K562 (cell line): Measurements from ENCODE around the gene SLC24A4. TPM values are rescaled to one million over a fixed set of nuclear protein-coding genes. Genes with fewer than 3 reads are reported as not detected.

ENCODE experiments used
- ATAC-seq: fragments of 200-7000 bp; cut with Tn5 transposase; 3 replicates; pipeline ENCODE4 v1.9.1; 2020; ENCODE audit warnings: moderate library complexity
- BruUV-seq: library from RNA; stranded (reverse); fragments of 400-500 nt; replicated peaks from 2 replicates; lab custom pipeline; 2021; lab: Mats Ljungman, UMichigan
- CTCF ChIA-PET: fragments of 300-600 bp; formaldehyde crosslinking; extraction: SDS; loops from one replicate; lab custom pipeline; 2021; ENCODE audit warnings: low intra/inter-chr PET ratio; lab: Yijun Ruan, JAX
- POLR2A ChIA-PET: fragments of 300-600, 350-650 bp; sonication (Branson Sonifier 250); formaldehyde crosslinking; extraction: SDS; loops from one replicate; lab custom pipeline; 2021; ENCODE audit warnings: antibody characterized with exemption, inconsistent platforms; lab: Yijun Ruan, JAX
- DNase-seq, 4 experiments: peaks; one replicate each; pipeline versions ENCODE4 v3.0.0 to v3.0.0-alpha.2; 2011 to 2018; ENCODE audit warnings: low spot score in 3 of 4, mixed read lengths in 3 of 4; ENCODE audit errors: extremely low read depth in 1 of 4
- FAIRE-seq: peaks from 2 replicates; lab custom pipeline; 2011; peaks lifted over from hg19 to GRCh38; lab: Jason Lieb, UNC
- H2AFZ ChIP-seq: 2 replicates; pipeline ENCODE4 v1.6.0; 2011; ENCODE audit warnings: low read depth, low read length, control low read depth, inconsistent platforms
- H3K27ac ChIP-seq: fragments of 200-600 bp; 3 replicates; pipeline ENCODE4 v1.8.0; 2011; ENCODE audit warnings: low read depth, mild to moderate bottlenecking, control low read depth, inconsistent platforms, low read length, moderate library complexity, mixed read lengths; ENCODE audit errors: extremely low read depth
- H3K27me3 ChIP-seq, 2 experiments: fragments of 300-600 bp in 1 of 2; 2 replicates in 1 of 2; 3 replicates in 1 of 2; pipeline versions ENCODE4 v1.6.0 to v1.8.0; 2011; ENCODE audit warnings: inconsistent platforms in 2 of 2, low read length in 2 of 2, mild to moderate bottlenecking in 1 of 2, mixed read lengths in 1 of 2, moderate library complexity in 1 of 2; ENCODE audit not compliant: control insufficient read depth in 2 of 2, insufficient read depth in 2 of 2
- H3K36me3 ChIP-seq: fragments of 300-600 bp; 3 replicates; pipeline ENCODE4 v1.8.0; 2011; ENCODE audit warnings: mild to moderate bottlenecking, low read length, inconsistent platforms; ENCODE audit not compliant: control insufficient read depth, insufficient read depth
- H3K4me1 ChIP-seq, 2 experiments: fragments of 200-600 bp in 1 of 2; replicated peaks in 1 of 2; 2 replicates in 1 of 2; 3 replicates in 1 of 2; pipeline versions ENCODE4 v1.5.1 to v1.8.0; 2011; ENCODE audit warnings: inconsistent platforms in 2 of 2, low read length in 2 of 2, mild to moderate bottlenecking in 1 of 2, mixed read lengths in 1 of 2, moderate library complexity in 1 of 2; ENCODE audit not compliant: control insufficient read depth in 2 of 2, insufficient read depth in 2 of 2
- H3K4me2 ChIP-seq: 2 replicates; pipeline ENCODE4 v1.6.1; 2011; ENCODE audit warnings: low read length, control low read depth, inconsistent platforms, mixed read lengths; ENCODE audit not compliant: insufficient read depth
- H3K4me3 ChIP-seq: fragments of 200-600 bp; sonication (generic), shearing (Covaris generic); 2 replicates; pipeline ENCODE4 v1.5.1; 2016; ENCODE audit warnings: control low read depth, inconsistent platforms
- H3K79me2 ChIP-seq: fragments of 200-600 bp; 3 replicates; pipeline ENCODE4 v1.8.0; 2011; ENCODE audit warnings: low read length, inconsistent platforms; ENCODE audit not compliant: control insufficient read depth, insufficient read depth
- H3K9ac ChIP-seq, 2 experiments: 2 replicates each; pipeline versions ENCODE4 v1.6.0 to v1.6.1; 2011; ENCODE audit warnings: low read depth in 2 of 2, low read length in 2 of 2, control low read depth in 1 of 2, inconsistent platforms in 1 of 2, mild to moderate bottlenecking in 1 of 2, mixed read lengths in 1 of 2; ENCODE audit not compliant: insufficient read depth in 1 of 2
- H3K9me1 ChIP-seq: one replicate; pipeline ENCODE4 v1.6.0; 2011; ENCODE audit warnings: inconsistent platforms, mild to moderate bottlenecking, low read length, moderate library complexity; ENCODE audit not compliant: control insufficient read depth, insufficient read depth
- H3K9me3 ChIP-seq: replicated peaks from 2 replicates; pipeline ENCODE4 v1.5.1; 2011; ENCODE audit warnings: low read depth, low read length, inconsistent platforms; ENCODE audit not compliant: control insufficient read depth, insufficient read depth
- H4K20me1 ChIP-seq: replicated peaks from 2 replicates; pipeline ENCODE4 v1.6.1; 2011; ENCODE audit warnings: low read length, inconsistent platforms, mixed read lengths; ENCODE audit not compliant: control insufficient read depth, insufficient read depth
- BDP1 ChIP-seq: IDR thresholded peaks from 3 replicates; pipeline ENCODE4 v1.6.1; 2011; ENCODE audit not compliant: insufficient read length, insufficient read depth
- DACH1 ChIP-seq: fragments of 450-650 bp; IDR thresholded peaks from 2 replicates; pipeline ENCODE4 v1.6.1; 2018; ENCODE audit not compliant: partially characterized antibody
- GABPA ChIP-seq: fragments of 200-800 bp; sonication (Bioruptor generic); conservative IDR thresholded peaks from 2 replicates; pipeline ENCODE4 v1.6.1; 2016; ENCODE audit warnings: low read depth, missing genetic modification characterization, missing compliant biosample characterization
- GATAD2A ChIP-seq: fragments of 450-650 bp; IDR thresholded peaks from 2 replicates; pipeline ENCODE4 v1.6.1; 2017
- KAT2B ChIP-seq: IDR thresholded peaks from one replicate; pipeline ENCODE4 v1.6.1; 2012; ENCODE audit warnings: low read depth, mild to moderate bottlenecking, control low read depth, inconsistent platforms, low read length, moderate library complexity
- NR2C1 ChIP-seq, 2 experiments: fragments of 450-650 bp; IDR thresholded peaks; 2 replicates each; pipeline ENCODE4 v1.6.1; 2017; ENCODE audit warnings: mild to moderate bottlenecking in 2 of 2, antibody characterized with exemption in 1 of 2, inconsistent platforms in 1 of 2, missing compliant biosample characterization in 1 of 2, missing genetic modification characterization in 1 of 2
- PHF21A ChIP-seq: fragments of 450-650 bp; IDR thresholded peaks from 2 replicates; pipeline ENCODE4 v1.6.1; 2017; ENCODE audit warnings: low read depth, borderline replicate concordance
- PREB ChIP-seq: sonication (generic); formaldehyde crosslinking; IDR thresholded peaks from 2 replicates; pipeline ENCODE4 v1.8.1; 2023; ENCODE audit warnings: mild to moderate bottlenecking, missing genetic modification reagents
- SLC30A9 ChIP-seq: fragments of 250-450 bp; sonication (Bioruptor Pico); IDR thresholded peaks from 2 replicates; pipeline ENCODE4 v1.8.0; 2022; ENCODE audit warnings: mild to moderate bottlenecking, moderate library complexity
- TCF7 ChIP-seq: sonication (generic); IDR thresholded peaks from 2 replicates; pipeline ENCODE4 v1.6.1; 2016; ENCODE audit warnings: antibody characterized with exemption, borderline replicate concordance
- ZBTB17 ChIP-seq: fragments of 450-650 bp; formaldehyde crosslinking; IDR thresholded peaks from 2 replicates; pipeline ENCODE4 v1.4.0; 2020; ENCODE audit warnings: mild to moderate bottlenecking
- ZNF274 ChIP-seq: IDR thresholded peaks from 2 replicates; pipeline ENCODE4 v1.6.1; 2011; ENCODE audit warnings: low read depth, mild to moderate bottlenecking, low read length, moderate library complexity, borderline replicate concordance
- ZNF395 ChIP-seq: fragments of 200-800 bp; sonication (Bioruptor generic); IDR thresholded peaks from 2 replicates; pipeline ENCODE4 v1.6.1; 2017; ENCODE audit warnings: missing genetic modification characterization, missing compliant biosample characterization
- ZNF436 ChIP-seq: fragments of 250-450, 450-650 bp; sonication (Bioruptor Pico); formaldehyde crosslinking; IDR thresholded peaks from 2 replicates; pipeline ENCODE4 v1.7.0; 2020; ENCODE audit warnings: mild to moderate bottlenecking
- ZNF449 ChIP-seq: fragments of 250-450 bp; sonication (Bioruptor Pico); IDR thresholded peaks from 2 replicates; pipeline ENCODE4 v1.8.0; 2022; ENCODE audit warnings: moderate library complexity, mild to moderate bottlenecking, inconsistent platforms
- ZNF57 ChIP-seq: fragments of 450-650 bp; formaldehyde crosslinking; IDR thresholded peaks from 2 replicates; pipeline ENCODE4 v1.4.0; 2020; ENCODE audit warnings: mild to moderate bottlenecking, moderate library complexity
- ZNF668 ChIP-seq: fragments of 250-450 bp; sonication (Bioruptor Pico); IDR thresholded peaks from 2 replicates; pipeline ENCODE4 v1.8.0; 2022; ENCODE audit warnings: mild to moderate bottlenecking, inconsistent platforms
- ZNF740 ChIP-seq, 3 experiments: fragments of 200-800 bp in 1 of 3; sonication (Bioruptor generic) in 1 of 3; sonication (generic) in 1 of 3; formaldehyde crosslinking in 1 of 3; IDR thresholded peaks; 2 replicates each; pipeline versions ENCODE4 v1.6.1 to v1.8.0; 2016 to 2022; ENCODE audit warnings: mild to moderate bottlenecking in 2 of 3, missing compliant biosample characterization in 2 of 3, missing genetic modification characterization in 2 of 3, missing genetic modification reagents in 1 of 3
- WGBS: fragments of 100-300 bp; shearing (Covaris generic); methylation state at CpG from one replicate; pipeline ENCODE4 v1.1.6; 2016; ENCODE audit warnings: low coverage, mixed read lengths; ENCODE audit not compliant: insufficient coverage; ENCODE audit errors: missing lambda C conversion rate; 5-methylcytosine and 5-hydroxymethylcytosine counted together
- in situ Hi-C: fragments of 300-500 bp; cut with MboI; formaldehyde crosslinking; loops from 4 replicates; pipeline ENCODE4 v1.15.0; 2018; ENCODE audit warnings: inconsistent platforms, mixed read lengths
- intact Hi-C: fragments of 100-400 bp; cut with micrococcal nuclease; formaldehyde crosslinking; loops from 2 replicates; pipeline ENCODE4 v1.14.2; 2022
- polyA plus RNA-seq, 8 experiments: library from polyadenylated mRNA; depleted of rRNA in 4 of 8; stranded (reverse) in 5 of 8; unstranded in 3 of 8; fragments of >200 nt; fragmentation: Nextera tagmentation in 2 of 8; fragmentation: Illumina TruSeq in 1 of 8; extraction: Ambion mirVana in 2 of 8; extraction: Trizol in 1 of 8; gene quantifications; 2 replicates each; pipeline versions ENCODE4 v1.2.1 to v1.2.3, GENCODE V29; 2011 to 2014; ENCODE audit warnings: inconsistent platforms in 1 of 8, missing spikeins in 1 of 8
- total RNA-seq, 7 experiments: library from RNA; depleted of rRNA in 6 of 7; stranded (reverse); fragments of >200 nt in 6 of 7; fragmentation: Illumina TruSeq in 2 of 7; extraction: Trizol in 2 of 7; gene quantifications; 2 replicates each; pipeline versions ENCODE4 v1.2.1 to v1.2.3, GENCODE V29; 2011 to 2021; ENCODE audit warnings: low replicate concordance in 1 of 7

The SLC24A4 gene
- total and polyA plus RNA-seq, 9 of the 15 experiments (the other 6 are each of a cell fraction or from before 2014, with no cell fraction given), result not detected

DNA sequence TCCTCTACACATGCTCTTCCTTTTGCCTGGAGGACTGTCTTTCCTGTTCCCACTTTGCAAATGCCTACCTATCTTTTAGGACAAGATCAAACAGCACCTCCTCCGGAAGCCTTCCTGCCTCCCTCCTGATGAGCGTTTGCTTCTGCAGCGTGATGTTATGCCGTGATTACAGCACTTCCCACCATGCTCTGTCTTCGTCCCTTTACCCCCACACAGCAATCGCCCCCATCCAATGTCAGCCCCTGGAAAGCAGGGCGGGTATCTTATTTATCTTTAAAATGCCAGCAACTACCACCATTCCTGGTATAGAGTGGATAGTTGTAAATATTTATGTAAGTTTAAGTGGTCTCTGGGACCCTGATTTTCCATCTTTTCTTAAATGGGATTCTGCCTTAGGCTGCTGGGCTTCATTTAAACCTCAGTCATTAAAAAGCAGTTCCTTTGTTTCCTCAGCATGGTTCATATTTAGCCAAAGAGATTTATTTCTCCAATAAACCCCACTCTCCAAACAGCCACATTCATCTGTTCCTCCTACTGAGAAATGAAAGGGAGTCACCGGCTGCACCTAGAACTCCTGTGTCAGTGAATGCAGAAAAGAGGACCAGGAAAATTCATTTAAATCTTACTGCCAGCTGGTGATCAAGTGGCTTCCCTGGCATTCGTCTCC is 33.8 kb upstream of the SLC24A4 start:
- POLR2A ChIA-PET, result no interaction called here
- WGBS, result 0% methylated on average over 8 of the region's 9 CpGs
- H3K9me3 ChIP-seq, result no peaks in the 10 kb centered on the region
- H3K9me1 ChIP-seq, result no peaks in the 10 kb centered on the region
- H3K4me3 ChIP-seq, result no peak overlapping the region
- DNase-seq (no peak), FAIRE-seq (no peak), ATAC-seq (no peak)
- intact Hi-C loops (no loop called here), in situ Hi-C loops (no loop called here)
- H3K27ac ChIP-seq, result no peak overlapping the region
- no peaks in the 10 kb centered on the region for H3K79me2 ChIP-seq
- BruUV-seq, result no TSS peak
- H3K4me2 ChIP-seq, result no peak overlapping the region
- TF ChIP-seq PREB (CRISPR knock-in tag) (no peak), KAT2B (no peak), ZNF395 (CRISPR knock-in tag) (no peak), TCF7 (no peak), ZNF668 (CRISPR knock-in tag) (no peak), DACH1 (no peak), SLC30A9 (CRISPR knock-in tag) (no peak), PHF21A (no peak), BDP1 (no peak), ZNF436 (CRISPR knock-in tag) (no peak), ZNF274 (no peak), ZNF57 (no peak), ZNF449 (CRISPR knock-in tag) (no peak), ZNF740 (CRISPR knock-in tag; IDR thresholded peaks at IDR 0.05) (no peak), ZNF740 (tag; IDR thresholded peaks at IDR 0.05) (no peak), ZBTB17 (CRISPR knock-in tag) (no peak), GABPA (no peak), GATAD2A (no peak), NR2C1 (IDR thresholded peaks at IDR 0.05) (no peak), NR2C1 (tag; IDR thresholded peaks at IDR 0.05) (no peak)
- no peaks in the 10 kb centered on the region for H3K36me3 ChIP-seq
- no peak overlapping the region for H2AFZ ChIP-seq
- H3K27me3 ChIP-seq, result peaks cover 2 to 15% of the 10 kb centered on the region in 2 experiments; a peak in 4 of 5 replicates
- H3K4me1 ChIP-seq, result peaks cover 0 to 3% of the 10 kb centered on the region in 2 experiments; a peak in 1 of 5 replicates
- CTCF ChIA-PET, result no interaction called here
- H4K20me1 ChIP-seq, result no peaks in the 10 kb centered on the region
- H3K9ac ChIP-seq, result no peak overlapping the region
